ENCODE measurements around the gene AIP. TPM values are rescaled to one million over a fixed set of nuclear protein-coding genes. Genes with fewer than 3 reads are reported as not detected.

Gene AIP
- total RNA-seq, 1 experiment from 2014 or later: 61.0 TPM

GRCh38 chr11:67519726-67520125 is 36.9 kb downstream of the AIP start:
- no peak for TF ChIP-seq YY1 (IDR thresholded peaks at IDR 0.05; ENCODE audit: extremely low read depth, insufficient replicate concordance, low read depth, low read length)
- no peak for TF ChIP-seq SRF (IDR thresholded peaks at IDR 0.05; ENCODE audit: low read depth)
- no peak for TF ChIP-seq SP1 (IDR thresholded peaks at IDR 0.05; ENCODE audit: low read depth)
- no peak for TF ChIP-seq TCF7L2 (IDR thresholded peaks at IDR 0.05; ENCODE audit: borderline replicate concordance, extremely low read depth, insufficient read depth, insufficient read length)
- TF ChIP-seq JUND (IDR thresholded peaks at IDR 0.05): no peak
- no peak for TF ChIP-seq POLR2AphosphoS5 (IDR thresholded peaks at IDR 0.05; ENCODE audit: low read depth, low read length)
- no peak for TF ChIP-seq EGR1 (IDR thresholded peaks at IDR 0.05; ENCODE audit: low read depth)
- TF ChIP-seq CEBPB (IDR thresholded peaks at IDR 0.05; ENCODE audit: low read depth): no peak
- TF ChIP-seq, protein P1, sequence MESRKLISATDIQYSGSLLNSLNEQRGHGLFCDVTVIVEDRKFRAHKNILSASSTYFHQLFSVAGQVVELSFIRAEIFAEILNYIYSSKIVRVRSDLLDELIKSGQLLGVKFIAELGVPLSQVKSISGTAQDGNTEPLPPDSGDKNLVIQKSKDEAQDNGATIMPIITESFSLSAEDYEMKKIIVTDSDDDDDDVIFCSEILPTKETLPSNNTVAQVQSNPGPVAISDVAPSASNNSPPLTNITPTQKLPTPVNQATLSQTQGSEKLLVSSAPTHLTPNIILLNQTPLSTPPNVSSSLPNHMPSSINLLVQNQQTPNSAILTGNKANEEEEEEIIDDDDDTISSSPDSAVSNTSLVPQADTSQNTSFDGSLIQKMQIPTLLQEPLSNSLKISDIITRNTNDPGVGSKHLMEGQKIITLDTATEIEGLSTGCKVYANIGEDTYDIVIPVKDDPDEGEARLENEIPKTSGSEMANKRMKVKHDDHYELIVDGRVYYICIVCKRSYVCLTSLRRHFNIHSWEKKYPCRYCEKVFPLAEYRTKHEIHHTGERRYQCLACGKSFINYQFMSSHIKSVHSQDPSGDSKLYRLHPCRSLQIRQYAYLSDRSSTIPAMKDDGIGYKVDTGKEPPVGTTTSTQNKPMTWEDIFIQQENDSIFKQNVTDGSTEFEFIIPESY (IDR thresholded peaks at IDR 0.05; ENCODE audit: extremely low read depth, insufficient replicate concordance, low read length): no peak
- no peak for TF ChIP-seq CBX3 (IDR thresholded peaks at IDR 0.05; ENCODE audit: low read depth)
- no peak for TF ChIP-seq EZH2phosphoT487 (IDR thresholded peaks at IDR 0.05; ENCODE audit: borderline replicate concordance)
- no peaks in the 10 kb centered on the region for H3K4me1 ChIP-seq (ENCODE audit: control insufficient read depth in 1 of 2, insufficient read depth in 2 of 2, low read length in 2 of 2)
- no peak for DNase-seq (ENCODE audit: low read depth, low spot score)

More at GRCh38 chr11:67519726-67520125, 36.9 kb downstream of the AIP start:
- Histone ChIP-seq H3K79me2 (ENCODE audit: insufficient read depth, low read length) (no peaks in the 10 kb centered on the region), H2AFZ (ENCODE audit: low read depth, low read length, poor library complexity, severe bottlenecking) (no peak overlapping the region), H3K27ac (ENCODE audit: low read depth, low read length) (no peak overlapping the region), H4K20me1 (ENCODE audit: insufficient read depth) (no peaks in the 10 kb centered on the region), H3K36me3 (ENCODE audit: control insufficient read depth in 1 of 2, insufficient read depth in 2 of 2, low read length in 2 of 2) (no peaks in the 10 kb centered on the region), H3K9ac (ENCODE audit: low read length) (no peak overlapping the region), H3K4me2 (ENCODE audit: low read length) (no peak overlapping the region), H3K9me3 (ENCODE audit: control insufficient read depth in 1 of 2, insufficient read depth in 1 of 2, low read depth in 1 of 2, low read length in 2 of 2) (no peaks in the 10 kb centered on the region), H3K4me3 (replicated peaks in 1 of 2; ENCODE audit: low read depth in 1 of 2, low read length in 2 of 2) (no peak overlapping the region), H3K27me3 (ENCODE audit: insufficient read depth, low read length) (no peaks in the 10 kb centered on the region), H3K9me2 (ENCODE audit: insufficient read depth) (no peaks in the 10 kb centered on the region)
- BruUV-seq (replicated peaks): no TSS peak
- intact Hi-C loops (cut with micrococcal nuclease): no loop called here
- CTCF ChIA-PET: no interaction called here
- RAD21 ChIA-PET (ENCODE audit: low non-redundant PET in 1 of 2, low total read pairs in 2 of 2, uncharacterized antibody in 2 of 2, unreplicated experiment in 2 of 2): no interaction called here
- POLR2A ChIA-PET: no interaction called here
- no peak for ATAC-seq

Data from HCT116 (cell line).